HPDE6-E6E7 (cell line): ENCODE measurements around the gene FOLR1.

ENCODE experiments used
- DNase-seq: peaks from one replicate; pipeline ENCODE4 v3.0.0; 2011; ENCODE audit warnings: missing footprints; ENCODE audit errors: extremely low spot score

The FOLR1 gene

DNA sequence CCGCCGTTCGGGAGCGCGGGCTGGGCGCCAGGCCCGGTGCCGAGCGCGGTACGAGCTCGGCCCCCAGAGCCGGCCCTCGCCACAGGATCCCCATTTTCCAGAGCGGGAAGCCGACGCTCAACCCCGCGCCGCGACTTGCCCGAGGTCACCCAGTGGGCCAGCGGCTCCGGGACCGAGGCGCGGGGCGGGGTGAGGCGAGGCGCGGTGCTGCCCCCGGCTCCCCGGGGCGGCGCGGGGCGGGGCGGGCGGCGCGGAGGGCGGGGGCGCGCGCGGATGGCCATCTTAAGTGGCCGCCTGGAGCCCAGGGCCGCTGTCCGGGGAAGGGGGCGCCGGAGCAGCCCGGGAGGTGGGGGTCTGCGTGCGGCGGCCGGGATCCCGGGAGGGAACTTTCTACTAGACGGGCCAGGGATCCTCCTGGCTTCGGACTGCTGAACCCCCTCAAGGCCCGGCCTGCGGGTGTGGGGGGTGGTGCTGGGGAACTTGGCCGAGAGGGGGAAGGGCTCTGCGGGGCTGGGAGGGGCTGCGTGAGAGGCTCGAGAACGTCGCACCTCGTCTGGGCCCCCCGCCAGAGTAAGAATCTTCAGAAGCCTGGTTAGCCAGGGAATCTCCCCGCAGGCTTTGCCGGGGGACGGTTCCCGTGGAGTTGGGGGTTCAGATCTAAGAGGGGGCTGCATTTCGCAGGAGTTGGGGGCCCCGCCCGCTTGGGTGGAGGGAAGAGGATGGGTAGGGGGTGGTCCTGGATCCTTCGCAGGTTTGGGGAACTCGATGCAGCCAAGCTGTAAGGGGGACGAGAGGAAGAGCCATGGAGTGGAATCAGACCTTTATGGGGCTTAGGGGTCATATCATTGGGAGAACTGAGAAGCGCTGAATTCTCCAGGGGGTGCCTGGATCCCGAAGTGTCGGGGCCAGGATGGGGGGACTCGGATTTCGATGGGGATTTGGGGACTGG lies 31.9 kb downstream of the FOLR1 start:
- no peak for DNase-seq

DNA sequence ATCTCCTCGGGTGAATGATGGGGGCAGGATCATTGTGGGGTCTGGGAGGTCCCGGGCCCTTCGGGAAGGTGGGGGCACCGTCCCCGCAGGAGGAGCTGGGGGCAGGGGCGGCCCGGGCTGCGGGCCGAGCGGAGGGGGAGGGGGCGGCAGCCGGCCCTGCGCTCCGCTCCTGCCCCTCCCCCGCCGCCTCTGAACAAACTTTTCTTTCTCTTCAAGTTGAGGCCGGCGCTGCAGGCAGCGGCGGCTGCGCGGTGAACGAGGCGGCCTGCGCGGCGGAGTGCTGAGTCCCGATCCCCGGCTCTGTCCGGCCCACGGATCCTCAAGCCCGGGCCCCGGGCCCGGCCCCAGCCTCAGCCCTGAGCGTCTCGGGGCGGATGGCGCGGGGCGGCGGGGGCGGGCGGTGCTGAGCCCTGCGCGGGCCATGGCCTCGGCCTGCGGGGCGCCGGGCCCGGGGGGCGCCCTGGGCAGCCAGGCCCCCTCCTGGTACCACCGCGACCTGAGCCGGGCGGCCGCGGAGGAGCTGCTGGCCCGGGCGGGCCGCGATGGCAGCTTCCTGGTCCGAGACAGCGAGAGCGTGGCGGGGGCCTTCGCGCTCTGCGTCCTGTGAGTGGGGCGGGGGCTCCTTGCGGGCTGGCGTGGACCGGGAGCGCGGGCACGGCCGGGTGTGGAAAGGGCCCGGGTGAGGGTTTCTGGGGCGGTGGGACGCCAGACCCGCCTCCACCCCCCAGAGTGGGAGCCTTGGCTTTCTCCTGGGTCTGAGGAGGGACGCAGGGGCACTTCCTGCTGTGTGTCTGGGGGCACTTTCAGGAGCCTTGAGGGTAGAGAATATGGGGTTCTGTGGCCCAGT lies 32.8 kb downstream of the FOLR1 start, which contains the start of gene INPPL1:
Gene INPPL1 (plus strand): TSS at position 204 of the 847 bp plus-strand sequence. CDS start 218 bp downstream, at position 422.
- no peak for DNase-seq

DNA sequence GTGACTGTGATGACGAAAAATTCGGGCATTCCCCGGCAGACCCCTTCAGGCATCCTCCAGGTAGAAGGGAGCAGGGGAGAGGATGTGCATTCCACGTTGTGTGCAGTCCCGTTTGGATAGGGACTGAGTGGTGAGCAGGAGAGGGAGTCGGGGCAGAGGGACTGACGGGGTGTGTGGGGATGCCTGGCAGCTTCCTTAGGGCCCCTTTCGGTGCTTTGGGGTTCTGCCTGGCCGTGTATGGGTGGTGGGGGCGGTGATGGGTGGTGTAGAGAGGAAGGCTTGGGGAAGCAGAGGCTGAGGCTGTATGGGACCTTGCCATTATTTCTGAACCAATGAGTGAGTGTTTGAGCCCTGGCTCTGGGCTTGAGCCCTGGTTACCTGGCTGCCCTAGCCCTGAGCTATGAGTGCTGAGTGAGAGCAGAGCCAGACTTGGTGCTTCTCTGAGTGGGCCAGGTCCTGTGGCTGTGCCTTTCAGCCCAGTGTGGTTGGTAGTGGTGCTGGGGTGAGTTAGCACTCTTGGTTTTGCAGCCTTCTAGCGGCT lies 33.5 kb downstream of the FOLR1 start:
- no peak for DNase-seq

DNA sequence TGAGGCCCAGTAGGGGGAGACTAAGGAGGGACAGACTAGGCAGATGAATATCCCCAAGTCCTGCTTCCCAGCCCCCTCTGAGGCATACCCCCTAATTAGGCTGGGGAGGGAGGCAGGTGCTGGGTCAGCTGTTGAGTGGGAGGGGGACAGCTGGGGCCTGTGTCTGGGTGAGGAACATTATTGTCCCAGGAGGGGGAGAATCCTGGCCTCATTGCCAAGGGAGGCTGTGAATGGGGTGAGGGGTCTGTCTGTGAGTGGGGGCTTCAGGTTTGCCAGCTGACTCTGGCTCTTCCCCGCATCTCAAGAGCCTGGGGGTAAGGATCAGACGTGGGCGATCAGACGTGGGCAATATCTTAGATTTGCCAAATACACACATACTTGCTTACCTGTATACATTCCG lies 34.8 kb downstream of the FOLR1 start:
- DNase-seq = no peak

DNA sequence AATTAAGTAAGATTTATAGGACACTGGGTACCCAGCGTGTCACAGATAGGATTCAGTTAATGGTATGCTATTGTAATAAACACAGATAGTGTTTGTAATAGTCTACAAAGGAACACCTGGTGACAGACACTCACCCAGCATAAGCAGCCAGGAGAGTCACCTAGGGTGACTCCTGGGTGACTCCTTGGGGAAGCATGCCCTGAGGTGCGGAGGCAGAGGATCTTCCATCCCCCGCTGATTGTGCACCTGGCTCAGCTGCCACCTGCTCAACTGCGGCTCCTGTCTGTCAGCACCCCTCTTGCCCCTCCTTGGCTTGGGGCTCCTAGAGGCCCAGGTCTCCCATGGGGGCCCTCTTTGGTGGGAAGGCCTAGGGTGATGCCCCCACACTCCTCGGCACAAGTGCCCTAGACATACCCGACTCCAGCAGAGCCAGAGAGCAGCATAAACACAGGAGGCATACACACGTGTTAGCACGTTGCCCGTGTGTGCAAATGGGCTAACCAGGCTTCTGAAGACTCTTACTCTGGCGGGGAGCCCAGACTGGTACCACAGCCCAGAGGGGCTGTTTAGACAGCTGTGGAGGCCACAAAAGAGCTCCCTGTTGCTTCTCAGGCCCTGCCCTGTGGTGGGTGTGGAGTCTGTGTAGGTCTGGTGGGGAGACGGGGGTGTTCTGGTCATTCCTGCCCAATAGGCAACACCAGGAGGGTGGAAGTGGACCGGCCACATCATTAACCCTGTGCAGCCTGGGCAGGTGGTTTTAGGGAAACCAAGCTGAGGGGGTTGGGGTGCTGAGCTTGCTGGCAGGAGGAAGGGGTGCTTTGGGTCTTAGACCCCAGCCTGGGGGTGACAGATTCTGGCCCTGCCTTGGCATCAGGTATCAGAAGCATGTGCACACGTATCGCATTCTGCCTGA lies 35.6 kb downstream of the FOLR1 start:
- no peak for DNase-seq

DNA sequence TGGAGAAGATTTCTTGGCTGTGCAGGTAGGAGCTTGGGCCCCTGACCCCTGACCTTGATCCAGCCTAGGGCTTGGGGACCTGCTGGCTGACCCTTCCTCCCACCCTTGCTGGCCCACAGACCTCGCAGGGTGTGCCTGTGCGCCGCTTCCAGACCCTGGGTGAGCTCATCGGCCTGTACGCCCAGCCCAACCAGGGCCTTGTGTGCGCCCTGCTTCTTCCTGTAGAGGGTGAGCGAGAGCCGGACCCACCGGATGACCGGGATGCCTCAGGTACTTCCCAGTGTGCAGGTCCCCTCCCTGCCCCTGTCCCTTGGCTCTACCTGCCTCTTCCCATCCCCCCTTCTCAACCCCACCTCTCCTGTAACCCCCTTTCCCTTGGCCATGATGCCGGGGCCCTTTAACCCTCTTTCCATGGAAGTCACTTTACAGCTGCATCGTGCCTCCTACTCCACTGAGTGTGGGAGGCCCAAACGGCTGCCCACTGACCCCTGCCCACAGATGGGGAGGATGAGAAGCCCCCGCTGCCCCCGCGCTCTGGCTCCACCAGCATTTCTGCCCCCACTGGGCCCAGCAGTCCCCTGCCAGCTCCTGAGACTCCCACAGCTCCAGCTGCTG lies 36.4 kb downstream of the FOLR1 start:
- DNase-seq = no peak

DNA sequence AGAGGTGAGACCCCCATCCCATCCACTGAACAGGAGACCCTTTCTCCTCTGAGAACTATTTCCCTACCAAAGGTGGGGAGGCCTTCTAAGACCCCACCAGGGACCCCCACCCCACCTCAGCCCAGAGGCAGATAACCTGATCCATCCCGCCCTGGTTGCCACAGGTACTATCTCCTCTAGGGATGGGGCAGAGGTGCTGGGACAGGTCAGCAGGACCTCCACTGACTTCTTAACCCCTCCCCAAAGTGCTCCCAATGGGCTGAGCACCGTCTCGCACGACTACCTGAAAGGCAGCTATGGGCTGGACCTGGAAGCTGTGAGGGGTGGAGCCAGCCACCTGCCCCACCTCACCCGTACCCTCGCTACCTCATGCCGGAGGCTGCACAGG lies 36.9 kb downstream of the FOLR1 start:
- DNase-seq = no peak

DNA sequence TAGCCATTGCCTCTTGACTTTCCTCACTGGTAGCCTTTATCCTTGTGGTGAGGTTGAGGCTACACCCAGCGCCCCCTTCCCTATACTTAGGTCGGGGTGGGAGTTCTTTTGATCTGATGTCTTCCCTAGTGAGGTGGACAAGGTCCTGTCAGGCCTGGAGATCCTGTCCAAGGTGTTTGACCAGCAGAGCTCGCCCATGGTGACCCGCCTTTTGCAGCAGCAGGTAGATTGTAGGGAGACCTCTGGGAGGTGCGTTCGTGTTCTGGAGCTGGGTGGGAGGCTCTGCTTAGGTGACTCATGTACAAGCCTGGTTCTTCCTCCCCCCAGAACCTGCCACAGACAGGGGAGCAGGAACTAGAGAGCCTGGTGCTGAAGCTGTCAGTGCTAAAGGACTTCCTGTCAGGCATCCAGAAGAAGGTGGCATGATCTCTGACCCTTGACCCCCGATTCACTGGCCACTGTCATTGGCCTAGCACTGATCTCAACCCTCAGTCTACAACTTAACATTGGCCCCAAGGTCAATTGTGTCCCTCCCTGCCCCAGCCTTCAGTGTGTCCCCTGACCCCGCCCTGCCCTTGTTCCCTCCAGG lies 37.5 kb downstream of the FOLR1 start:
- no peak for DNase-seq

DNA sequence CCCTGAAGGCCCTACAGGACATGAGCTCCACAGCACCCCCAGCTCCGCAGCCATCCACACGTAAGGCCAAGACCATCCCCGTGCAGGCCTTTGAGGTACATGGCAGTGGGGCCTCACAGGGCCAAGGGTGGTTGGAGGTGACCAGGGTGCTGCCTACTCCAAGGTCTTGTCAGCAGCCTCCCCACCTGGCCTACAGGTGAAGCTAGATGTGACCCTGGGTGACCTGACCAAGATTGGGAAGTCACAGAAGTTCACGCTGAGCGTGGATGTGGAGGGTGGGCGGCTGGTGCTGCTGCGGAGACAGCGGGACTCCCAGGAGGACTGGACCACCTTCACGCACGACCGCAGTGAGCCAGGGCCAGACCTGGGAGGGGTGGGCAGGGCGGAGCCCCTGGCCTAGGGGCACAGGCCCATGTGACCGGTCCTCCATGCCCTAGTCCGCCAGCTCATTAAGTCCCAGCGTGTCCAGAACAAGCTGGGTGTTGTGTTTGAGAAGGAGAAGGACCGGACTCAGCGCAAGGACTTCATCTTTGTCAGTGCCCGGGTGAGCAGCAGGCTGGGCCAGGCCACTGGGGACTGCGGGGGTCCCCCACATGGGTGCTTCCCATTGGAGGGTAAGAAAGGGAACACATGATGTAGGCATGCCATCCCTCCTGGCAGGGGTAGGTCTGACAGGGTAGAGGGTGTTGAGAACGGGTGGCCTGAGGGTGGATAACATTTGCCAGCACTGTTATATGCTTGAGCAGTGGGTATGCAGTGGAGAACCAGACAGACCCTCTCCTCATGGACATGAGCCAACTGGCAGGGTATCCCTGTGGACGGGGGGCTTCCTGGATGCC lies 38.2 kb downstream of the FOLR1 start:
- DNase-seq = no peak

DNA sequence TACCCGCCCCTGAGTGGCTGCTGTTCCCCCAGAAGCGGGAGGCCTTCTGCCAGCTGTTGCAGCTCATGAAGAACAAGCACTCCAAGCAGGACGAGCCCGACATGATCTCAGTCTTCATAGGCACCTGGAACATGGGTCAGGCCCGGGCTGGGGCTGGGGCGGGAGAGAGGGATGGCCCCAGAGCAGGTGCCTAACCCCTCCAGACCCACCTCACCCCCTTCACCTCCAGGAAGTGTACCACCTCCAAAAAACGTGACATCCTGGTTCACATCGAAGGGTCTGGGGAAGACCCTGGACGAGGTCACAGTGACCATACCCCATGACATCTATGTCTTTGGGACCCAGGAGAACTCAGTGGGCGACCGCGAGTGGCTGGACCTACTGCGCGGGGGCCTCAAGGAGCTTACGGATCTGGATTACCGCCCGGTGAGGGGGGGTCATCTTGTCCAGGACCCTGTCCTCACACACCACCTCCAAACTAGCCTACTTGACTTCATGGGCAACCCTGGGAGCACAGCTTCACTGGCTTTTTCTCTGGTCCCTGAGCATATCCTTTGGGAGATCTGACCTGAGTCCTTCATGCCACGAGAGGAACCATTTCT lies 38.9 kb downstream of the FOLR1 start:
- DNase-seq = no peak

DNA sequence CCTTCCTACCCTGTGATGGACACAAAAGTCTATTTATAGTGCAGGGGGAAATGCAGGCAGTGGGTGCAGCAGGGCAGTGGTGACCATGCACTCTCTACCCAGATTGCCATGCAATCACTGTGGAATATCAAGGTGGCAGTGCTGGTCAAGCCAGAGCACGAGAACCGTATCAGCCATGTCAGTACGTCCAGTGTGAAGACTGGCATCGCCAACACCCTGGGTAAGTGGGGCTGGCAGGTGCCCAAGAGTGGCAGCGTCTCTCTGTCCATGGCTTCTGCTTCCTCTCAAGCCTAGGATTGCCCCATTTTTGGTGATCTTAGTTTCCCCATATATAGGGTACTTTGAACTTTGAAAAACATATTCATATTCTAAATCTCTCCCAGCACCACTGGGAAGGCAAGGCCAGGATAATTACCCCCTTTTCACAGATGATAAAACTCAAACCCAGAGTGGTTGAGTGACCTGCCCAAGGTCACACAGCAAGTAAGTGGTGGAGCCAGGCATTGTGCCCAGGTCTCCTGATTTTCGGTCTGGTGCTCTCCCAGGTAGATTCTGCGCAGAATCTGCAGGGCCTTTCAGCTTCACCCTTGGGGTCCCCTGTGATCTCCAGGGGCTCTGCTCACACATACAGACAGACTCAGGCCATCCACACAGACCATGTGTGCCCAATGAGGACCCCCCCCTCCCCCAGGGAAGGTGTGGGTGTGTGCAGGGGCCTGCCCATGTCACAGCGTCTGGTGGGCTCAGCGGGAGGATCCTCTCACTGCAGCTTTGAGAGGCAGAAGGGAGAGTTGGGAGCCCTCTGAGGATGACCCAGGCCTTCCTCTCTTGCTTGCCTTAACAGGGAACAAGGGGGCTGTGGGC lies 39.7 kb downstream of the FOLR1 start:
- no peak for DNase-seq

DNA sequence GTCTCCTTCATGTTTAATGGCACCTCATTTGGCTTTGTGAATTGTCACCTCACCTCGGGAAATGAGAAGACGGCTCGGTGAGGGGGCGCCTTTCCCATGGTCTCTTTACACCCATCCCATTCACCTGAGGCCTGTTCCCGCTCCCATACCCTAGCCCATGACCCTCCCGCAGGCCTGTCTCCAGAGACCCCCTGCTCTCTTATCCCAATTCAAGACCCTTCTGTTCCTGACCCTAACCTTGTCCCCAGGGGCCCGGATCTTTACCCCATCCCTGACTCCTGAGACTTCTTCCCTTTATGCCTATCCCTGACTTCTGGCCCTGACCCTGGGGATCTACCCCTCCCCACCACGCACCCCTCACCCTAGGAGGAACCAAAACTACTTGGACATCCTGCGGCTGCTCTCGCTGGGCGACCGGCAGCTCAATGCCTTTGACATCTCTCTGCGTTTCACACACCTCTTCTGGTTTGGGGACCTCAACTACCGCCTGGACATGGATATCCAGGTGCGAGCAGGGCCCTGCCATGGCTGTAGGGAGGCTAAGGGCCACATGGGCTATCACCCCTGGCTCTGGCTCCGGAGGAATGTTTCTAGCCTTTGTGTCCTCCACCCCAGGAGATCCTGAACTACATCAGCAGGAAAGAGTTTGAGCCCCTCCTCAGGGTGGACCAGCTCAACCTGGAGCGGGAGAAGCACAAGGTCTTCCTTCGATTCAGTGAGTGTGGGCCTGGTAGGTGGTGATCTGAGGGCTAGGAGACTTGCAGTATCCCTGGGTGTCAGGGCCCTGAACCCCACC lies 40.5 kb downstream of the FOLR1 start:
- DNase-seq = no peak

DNA sequence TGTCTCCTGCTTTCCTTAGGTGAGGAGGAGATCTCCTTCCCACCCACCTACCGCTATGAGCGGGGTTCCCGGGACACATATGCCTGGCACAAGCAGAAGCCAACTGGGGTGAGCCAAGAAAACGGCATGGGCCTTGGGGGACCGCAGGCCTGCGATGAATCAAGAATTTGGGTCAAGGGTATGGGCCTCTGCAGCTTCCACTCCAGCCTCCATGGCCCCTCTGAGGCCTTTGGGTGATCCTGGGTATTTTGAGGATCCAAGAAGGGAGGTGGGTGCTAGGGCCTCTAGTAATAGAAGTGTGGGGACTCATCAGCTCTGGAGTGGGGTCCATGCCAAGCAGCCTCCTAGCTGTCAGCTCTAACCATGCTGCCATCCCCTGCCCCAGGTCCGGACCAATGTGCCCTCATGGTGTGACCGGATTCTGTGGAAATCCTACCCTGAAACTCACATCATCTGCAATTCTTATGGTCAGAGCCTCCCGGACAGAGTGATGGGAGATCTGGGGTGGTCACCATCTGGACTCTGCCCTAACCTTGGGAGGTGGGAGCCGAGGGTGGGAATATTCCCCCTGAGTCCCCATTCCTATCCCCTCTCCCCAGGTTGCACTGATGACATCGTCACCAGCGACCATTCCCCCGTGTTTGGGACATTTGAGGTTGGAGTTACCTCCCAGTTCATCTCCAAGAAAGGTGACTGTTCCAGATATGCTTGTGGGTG lies 41.3 kb downstream of the FOLR1 start:
- no peak for DNase-seq

DNA sequence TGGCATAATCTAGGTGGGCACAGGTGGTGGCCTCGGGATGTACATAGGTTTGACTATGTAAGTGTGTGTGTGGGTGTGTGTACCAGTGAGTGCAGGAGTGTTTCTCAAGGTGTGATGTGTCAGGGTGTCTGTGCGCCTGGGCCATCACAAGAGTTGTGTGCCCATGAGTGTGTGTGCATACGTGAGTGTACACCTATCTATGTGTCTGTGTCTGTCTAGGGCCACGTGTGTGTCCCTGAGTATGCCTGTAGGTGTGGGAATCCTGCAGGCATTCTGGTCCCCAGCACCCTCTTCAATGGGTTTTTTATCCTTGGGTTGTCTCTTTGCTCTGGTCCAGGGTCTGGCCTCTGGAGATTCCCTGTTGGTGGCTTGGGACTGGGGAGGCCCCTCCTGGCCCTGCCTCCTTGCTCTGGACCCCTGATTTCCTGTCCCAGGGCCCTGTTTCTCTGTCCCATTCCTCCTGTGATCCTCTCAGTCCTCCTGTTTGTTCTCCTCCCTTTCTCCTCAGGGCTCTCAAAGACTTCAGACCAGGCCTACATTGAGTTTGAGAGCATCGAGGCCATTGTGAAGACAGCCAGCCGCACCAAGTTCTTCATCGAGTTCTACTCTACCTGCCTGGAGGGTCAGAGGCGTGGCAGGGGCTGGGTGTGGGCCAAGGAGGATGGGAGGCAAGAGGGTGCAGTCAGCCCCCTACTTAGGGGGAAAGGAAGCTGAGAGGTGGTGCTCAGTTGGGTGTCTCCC lies 42.0 kb downstream of the FOLR1 start:
- DNase-seq = no peak

DNA sequence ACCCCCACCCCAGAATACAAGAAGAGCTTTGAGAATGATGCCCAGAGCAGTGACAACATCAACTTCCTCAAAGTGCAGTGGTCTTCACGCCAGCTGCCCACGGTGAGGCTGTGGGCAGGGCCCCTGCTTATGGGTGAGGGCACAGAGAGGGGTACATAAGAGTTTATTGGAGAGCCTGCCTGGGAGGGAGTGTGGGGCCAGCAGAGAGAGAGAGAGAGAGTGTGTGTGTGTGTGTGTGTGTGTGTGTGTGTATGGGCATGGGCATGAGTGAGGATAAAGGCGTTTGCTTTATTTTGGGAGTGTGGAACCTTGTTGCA lies 42.5 kb downstream of the FOLR1 start:
- DNase-seq = no peak

DNA sequence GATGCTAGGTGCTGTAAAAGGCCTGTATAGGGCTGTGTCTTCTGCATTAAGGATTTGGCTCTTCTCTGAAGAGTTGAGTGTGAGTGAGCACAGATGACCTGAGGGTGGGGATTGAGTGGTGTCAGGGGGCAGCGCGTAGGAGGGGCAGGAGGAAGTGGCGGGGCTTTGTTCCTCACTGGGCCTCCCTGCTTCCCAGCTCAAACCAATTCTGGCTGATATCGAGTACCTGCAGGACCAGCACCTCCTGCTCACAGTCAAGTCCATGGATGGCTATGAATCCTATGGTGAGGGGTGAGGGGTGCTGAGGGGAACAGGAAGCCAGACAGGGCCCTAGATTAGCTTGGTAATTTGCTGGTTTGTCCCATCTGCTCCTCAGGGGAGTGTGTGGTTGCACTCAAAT lies 43.0 kb downstream of the FOLR1 start:
- DNase-seq = no peak
